ENCODE results near the gene BPGM.
A peak's percentile ranks its signal among the peaks of the same experiment; 100 is the strongest.

BPGM gene

DNA sequence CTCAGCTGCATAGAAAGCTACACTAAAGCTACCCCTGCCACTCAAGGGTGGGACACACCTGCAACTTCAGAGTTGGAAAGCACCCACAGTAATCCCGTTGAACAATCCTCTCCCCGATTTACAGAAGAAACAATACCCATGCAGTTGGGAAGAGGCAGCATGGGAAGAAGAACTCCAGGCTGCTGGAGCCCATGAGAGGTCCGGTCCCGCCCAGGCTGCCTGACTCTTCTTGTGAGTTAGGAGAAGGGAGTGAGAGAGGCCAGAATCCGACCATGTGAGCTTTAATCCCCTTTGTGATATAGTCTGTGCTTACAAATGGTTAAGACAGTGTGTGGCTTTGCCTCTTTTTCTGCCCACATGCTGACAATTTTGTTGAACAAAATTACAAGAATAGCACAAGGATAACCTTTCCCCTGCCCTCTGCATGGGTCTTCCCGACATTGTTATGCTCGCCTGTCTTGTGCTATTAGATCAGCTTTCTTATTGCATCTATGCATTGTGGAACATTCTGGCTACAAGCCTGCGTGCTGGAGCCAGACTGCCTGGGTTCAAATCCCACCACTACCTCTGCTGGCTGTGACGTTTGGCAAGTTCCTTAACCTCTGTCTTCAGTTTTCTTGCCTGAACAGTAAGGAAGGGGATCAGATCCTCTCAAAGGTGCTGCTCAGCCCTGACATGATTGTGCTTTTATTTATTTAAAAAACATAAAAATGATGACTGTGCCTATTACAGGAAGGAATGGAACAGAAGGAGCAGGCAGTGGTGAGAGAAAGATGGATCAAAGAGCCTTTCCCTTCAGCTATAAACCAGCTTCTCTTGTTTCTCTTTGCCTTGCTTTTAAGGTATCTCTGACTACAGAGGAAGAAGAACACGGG, 56.0 kb downstream of the BPGM start:
- Histone ChIP-seq H3K27me3 (no peaks in the 10 kb centered on the region), H3K9ac (no peak overlapping the region), H3K27ac (no peak overlapping the region), H3K4me3 (no peak overlapping the region), H3K4me1 (peaks cover 0 to 15% (median 0%) of the 10 kb centered on the region in 10 experiments; a peak in 7 of 20 replicates), H4K20me1 (no peaks in the 10 kb centered on the region), H3K36me3 (no peaks in the 10 kb centered on the region), H3K9me3 (replicated peaks in 1 of 11) (peaks cover 0 to 8% (median 0%) of the 10 kb centered on the region in 11 experiments; a peak in 5 of 22 replicates), H3K4me2 (no peak overlapping the region)
- no peak for TF ChIP-seq Cebpa-rat (IDR thresholded peaks at IDR 0.05)

DNA sequence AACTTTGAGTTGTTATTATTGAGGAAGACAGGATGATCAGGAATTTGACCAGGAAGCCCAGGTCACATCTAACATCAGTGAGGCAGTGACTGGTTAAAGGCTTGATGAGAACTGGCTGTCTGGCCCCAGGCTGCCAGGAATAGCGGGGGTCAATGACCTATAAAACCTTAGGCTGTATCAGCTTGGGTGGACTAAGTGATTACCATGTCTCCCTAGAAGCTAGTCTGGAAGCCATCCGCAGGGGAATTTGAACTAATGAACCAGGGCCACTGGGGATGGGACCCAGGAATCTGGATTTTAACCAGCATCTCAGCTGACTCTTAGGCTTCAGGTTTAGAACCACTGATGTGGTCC, 56.6 kb downstream of the BPGM start:
- no peaks in the 10 kb centered on the region for H4K20me1 ChIP-seq
- H3K27ac ChIP-seq, result no peak overlapping the region
- H3K4me1 ChIP-seq, result peaks cover 0 to 15% (median 0%) of the 10 kb centered on the region in 10 experiments; a peak in 7 of 20 replicates
- H3K27me3 ChIP-seq, result no peaks in the 10 kb centered on the region
- peaks cover 0 to 8% (median 0%) of the 10 kb centered on the region in 11 experiments; a peak in 5 of 22 replicates for H3K9me3 ChIP-seq (replicated peaks in 1 of 11)
- H3K36me3 ChIP-seq, result no peaks in the 10 kb centered on the region
- TF ChIP-seq Cebpa-rat (IDR thresholded peaks at IDR 0.05), result no peak
- no peak overlapping the region for H3K9ac ChIP-seq
- no peak overlapping the region; a peak in 1 of 22 replicates for H3K4me2 ChIP-seq
- H3K4me3 ChIP-seq, result no peak overlapping the region

DNA sequence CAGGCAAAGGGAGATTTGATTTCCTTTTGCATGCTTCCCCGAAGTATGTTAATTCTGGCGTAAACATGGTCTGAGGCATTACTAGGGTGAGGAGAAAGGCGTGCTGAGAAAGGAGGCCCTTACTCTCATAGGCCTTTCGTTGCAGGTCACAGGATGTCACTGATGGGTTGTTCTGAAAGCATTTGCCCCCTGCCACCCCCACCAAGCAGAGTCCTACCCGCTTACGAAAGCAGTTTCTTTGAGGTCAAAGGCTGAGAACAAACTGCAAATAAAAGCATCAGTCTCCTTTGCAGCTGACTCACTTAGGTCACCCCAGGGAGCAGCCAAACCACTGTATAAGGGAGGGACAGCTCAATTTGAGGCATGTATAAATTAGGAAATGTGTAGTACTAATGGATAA, 57.1 kb downstream of the BPGM start:
- no peak overlapping the region for H3K9ac ChIP-seq
- H3K36me3 ChIP-seq, result no peaks in the 10 kb centered on the region
- no peaks in the 10 kb centered on the region for H4K20me1 ChIP-seq
- no peaks in the 10 kb centered on the region for H3K27me3 ChIP-seq
- TF ChIP-seq Cebpa-rat (IDR thresholded peaks at IDR 0.05), result no peak
- peak overlapping the region in 1 of 11 experiments; percentile 22; a peak in 2 of 22 replicates for H3K4me2 ChIP-seq
- H3K4me3 ChIP-seq, result no peak overlapping the region
- H3K4me1 ChIP-seq, result peaks cover 0 to 15% (median 0%) of the 10 kb centered on the region in 10 experiments; a peak in 7 of 20 replicates
- H3K9me3 ChIP-seq (replicated peaks in 1 of 11), result peaks cover 0 to 8% (median 0%) of the 10 kb centered on the region in 11 experiments; a peak in 5 of 22 replicates
- no peak overlapping the region for H3K27ac ChIP-seq

DNA sequence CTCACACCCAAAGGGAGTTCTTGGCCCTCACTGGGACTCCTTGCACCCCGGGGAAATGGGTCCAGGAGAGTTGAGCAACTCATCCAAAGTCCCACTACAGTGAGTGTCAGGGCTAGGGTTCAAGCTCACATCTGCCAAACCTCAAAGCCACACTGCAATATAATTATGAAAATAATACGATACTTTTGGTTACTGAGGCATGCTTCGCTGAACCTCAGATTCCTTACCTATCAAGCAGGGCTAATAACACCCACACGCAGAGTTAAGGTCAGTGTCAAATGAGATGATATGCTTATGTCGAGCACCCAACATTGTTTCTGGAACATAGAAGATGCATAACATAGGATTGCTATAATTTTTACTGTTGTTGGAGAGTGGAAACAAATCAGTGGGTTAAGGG, 58.2 kb downstream of the BPGM start:
- H3K27ac ChIP-seq, result no peak overlapping the region
- peak overlapping the region in 6 of 11 experiments; percentile 13 to 37 (median 30); a peak in 7 of 22 replicates for H3K4me2 ChIP-seq
- H4K20me1 ChIP-seq, result no peaks in the 10 kb centered on the region
- TF ChIP-seq Cebpa-rat (IDR thresholded peaks at IDR 0.05), result no peak
- H3K4me1 ChIP-seq, result peaks cover 0 to 15% (median 0%) of the 10 kb centered on the region in 10 experiments; a peak in 7 of 20 replicates
- H3K9ac ChIP-seq, result no peak overlapping the region
- peaks cover 0 to 8% (median 0%) of the 10 kb centered on the region in 11 experiments; a peak in 5 of 22 replicates for H3K9me3 ChIP-seq (replicated peaks in 1 of 11)
- no peak overlapping the region for H3K4me3 ChIP-seq
- H3K36me3 ChIP-seq, result no peaks in the 10 kb centered on the region
- H3K27me3 ChIP-seq, result no peaks in the 10 kb centered on the region

DNA sequence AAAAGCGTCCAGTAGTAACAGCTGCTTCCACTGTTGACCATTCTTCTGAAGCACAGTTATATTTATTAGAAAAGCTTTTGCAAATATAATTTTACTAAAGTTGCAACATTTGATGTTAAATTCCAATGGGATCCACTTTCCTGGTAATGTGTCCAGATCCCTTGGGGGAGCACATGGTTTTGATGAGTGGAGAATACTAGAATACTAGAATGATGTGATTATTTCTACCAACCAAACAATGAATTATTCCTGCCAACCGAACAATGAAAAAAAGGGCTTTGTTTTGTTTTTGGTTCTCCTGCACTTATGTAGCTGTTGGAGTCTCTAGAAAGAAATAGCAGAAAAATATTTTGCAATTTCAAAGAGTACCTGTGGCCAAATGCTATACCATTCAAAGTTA, 59.1 kb downstream of the BPGM start:
- Histone ChIP-seq H3K4me2 (no peak overlapping the region), H3K4me3 (no peak overlapping the region), H3K36me3 (no peaks in the 10 kb centered on the region), H3K9ac (no peak overlapping the region), H3K27ac (no peak overlapping the region), H4K20me1 (no peaks in the 10 kb centered on the region), H3K4me1 (peaks cover 0 to 21% (median 5%) of the 10 kb centered on the region in 10 experiments; a peak in 14 of 20 replicates), H3K9me3 (replicated peaks in 1 of 11) (peaks cover 0 to 8% (median 0%) of the 10 kb centered on the region in 11 experiments; a peak in 5 of 22 replicates), H3K27me3 (no peaks in the 10 kb centered on the region)
- no peak for TF ChIP-seq Cebpa-rat (IDR thresholded peaks at IDR 0.05)

DNA sequence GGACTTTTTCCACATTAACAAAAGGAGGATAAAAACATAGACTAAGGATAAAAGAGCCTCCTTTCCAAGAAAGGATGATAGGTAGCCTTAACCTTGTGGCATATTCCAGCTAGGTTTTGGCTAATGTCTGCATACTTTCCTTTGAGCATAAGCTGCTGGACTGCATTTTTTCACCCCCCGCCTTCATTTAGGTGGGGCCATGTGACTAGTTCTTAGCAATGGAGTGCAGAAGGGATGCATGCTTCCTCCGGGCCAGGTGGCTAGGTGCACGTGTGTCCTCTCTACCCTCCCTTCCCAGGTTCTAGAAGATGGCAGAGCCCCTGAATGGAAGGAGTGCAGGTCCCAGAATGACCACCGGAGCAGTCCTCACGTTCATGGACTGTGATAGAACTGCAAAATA, 59.8 kb downstream of the BPGM start:
- H3K9me3 ChIP-seq (replicated peaks in 1 of 11), result peaks cover 0 to 8% (median 0%) of the 10 kb centered on the region in 11 experiments; a peak in 5 of 22 replicates

DNA sequence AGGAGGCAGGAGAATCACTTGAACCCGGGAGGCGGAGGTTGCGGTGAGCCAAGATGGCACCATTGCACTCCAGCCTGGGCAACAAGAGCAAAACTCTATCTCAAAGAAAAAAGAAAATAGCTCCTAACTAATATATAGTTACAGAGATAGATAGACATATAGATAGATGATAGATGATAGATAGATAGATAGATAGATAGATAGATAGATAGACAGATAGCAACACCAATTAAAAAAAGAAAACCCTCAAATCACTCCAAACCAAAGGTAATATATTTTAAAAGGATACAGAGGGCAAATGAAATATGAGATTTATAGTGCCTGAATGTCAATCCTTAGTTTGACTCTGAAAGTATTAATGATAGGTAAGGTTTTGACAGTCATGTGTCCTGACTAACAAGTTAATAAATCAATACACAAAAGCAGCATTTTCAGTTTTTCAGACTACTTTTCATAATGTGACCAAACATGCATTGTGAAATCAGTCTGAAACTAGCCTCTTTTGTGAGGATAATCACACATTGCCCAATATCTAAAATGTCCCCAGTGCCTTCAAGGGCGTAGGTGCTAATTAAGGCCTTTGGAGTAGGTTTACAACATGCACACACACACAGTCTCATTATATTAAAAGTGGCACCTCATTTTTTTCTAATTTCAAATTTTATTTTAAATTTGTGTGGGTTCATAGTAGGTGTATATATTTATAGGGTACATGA, 61.2 kb downstream of the BPGM start:
- Histone ChIP-seq H3K9me3 (replicated peaks in 1 of 11) (peaks cover 0 to 8% (median 0%) of the 10 kb centered on the region in 11 experiments; a peak in 5 of 22 replicates), H3K36me3 (no peaks in the 10 kb centered on the region), H3K27ac (no peak overlapping the region), H3K4me1 (peaks cover 8 to 28% (median 13%) of the 10 kb centered on the region in 10 experiments; a peak in 14 of 20 replicates), H3K9ac (no peak overlapping the region), H3K27me3 (no peaks in the 10 kb centered on the region), H3K4me3 (no peak overlapping the region), H4K20me1 (no peaks in the 10 kb centered on the region), H3K4me2 (no peak overlapping the region)
- TF ChIP-seq Cebpa-rat (IDR thresholded peaks at IDR 0.05), result no peak

More for the DNA sequence above, 59.8 kb downstream of the BPGM start:
- Histone ChIP-seq H3K4me3 (no peak overlapping the region), H3K36me3 (no peaks in the 10 kb centered on the region), H3K27ac (no peak overlapping the region), H3K27me3 (no peaks in the 10 kb centered on the region), H3K4me1 (peaks cover 7 to 28% (median 13%) of the 10 kb centered on the region in 10 experiments; a peak in 14 of 20 replicates), H3K4me2 (no peak overlapping the region), H4K20me1 (no peaks in the 10 kb centered on the region), H3K9ac (no peak overlapping the region)
- no peak for TF ChIP-seq Cebpa-rat (IDR thresholded peaks at IDR 0.05)

DNA sequence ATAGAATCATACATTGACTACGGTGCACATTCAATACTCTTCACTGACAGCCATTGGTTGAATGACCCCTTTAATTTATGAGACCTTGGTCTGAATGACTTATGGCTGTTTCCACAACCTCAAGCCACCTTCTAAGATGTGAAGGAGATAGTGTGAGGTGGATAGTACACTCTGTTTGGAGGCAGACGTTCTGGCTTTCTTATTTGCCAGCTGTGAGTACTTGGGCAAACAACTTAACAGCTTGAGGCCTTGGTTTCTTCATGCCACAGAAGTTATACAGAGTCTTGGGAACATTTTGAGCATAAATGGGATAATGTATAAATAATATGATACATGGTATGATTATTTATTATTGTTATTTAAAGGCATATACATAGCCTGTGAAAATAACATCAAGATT, 62.0 kb downstream of the BPGM start:
- Histone ChIP-seq H3K4me3 (no peak overlapping the region), H3K27ac (no peak overlapping the region), H3K9ac (no peak overlapping the region), H4K20me1 (no peaks in the 10 kb centered on the region), H3K4me1 (peaks cover 8 to 25% (median 13%) of the 10 kb centered on the region in 10 experiments; a peak in 14 of 20 replicates), H3K4me2 (no peak overlapping the region), H3K9me3 (replicated peaks in 1 of 11) (peaks cover 0 to 8% (median 0%) of the 10 kb centered on the region in 11 experiments; a peak in 5 of 22 replicates), H3K27me3 (no peaks in the 10 kb centered on the region), H3K36me3 (no peaks in the 10 kb centered on the region)
- TF ChIP-seq Cebpa-rat (IDR thresholded peaks at IDR 0.05), result no peak

DNA sequence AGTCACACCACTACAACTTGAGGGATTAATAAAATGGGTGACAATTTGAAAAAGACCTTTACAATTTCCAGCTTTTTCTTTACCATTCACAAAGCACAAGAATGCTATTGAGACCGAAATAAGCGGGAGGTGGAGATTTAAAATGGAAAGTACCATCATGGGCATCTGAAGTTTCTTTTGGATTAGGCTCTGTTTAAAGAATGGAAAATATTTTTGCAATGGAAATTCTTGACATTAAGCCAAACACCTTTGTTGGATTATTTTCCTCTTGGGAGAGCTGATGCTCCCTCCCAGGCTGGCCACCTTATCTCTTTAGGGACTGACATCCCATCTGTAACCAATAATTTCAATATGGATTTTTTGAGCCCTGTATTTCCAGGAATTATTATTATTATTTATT, 62.5 kb downstream of the BPGM start:
- no peak overlapping the region for H3K9ac ChIP-seq
- peaks cover 8 to 23% (median 13%) of the 10 kb centered on the region in 10 experiments; a peak in 14 of 20 replicates for H3K4me1 ChIP-seq
- no peaks in the 10 kb centered on the region for H3K36me3 ChIP-seq
- no peak for TF ChIP-seq Cebpa-rat (IDR thresholded peaks at IDR 0.05)
- H3K4me2 ChIP-seq, result no peak overlapping the region
- H4K20me1 ChIP-seq, result no peaks in the 10 kb centered on the region
- H3K4me3 ChIP-seq, result no peak overlapping the region
- peaks cover 0 to 7% (median 0%) of the 10 kb centered on the region in 11 experiments; a peak in 6 of 22 replicates for H3K9me3 ChIP-seq (replicated peaks in 1 of 11)
- H3K27me3 ChIP-seq, result no peaks in the 10 kb centered on the region
- H3K27ac ChIP-seq, result no peak overlapping the region
